Transverse colon (tissue), 4 donors: Measurements from ENCODE around the gene ZNF254. TPM values are rescaled to one million over a fixed set of nuclear protein-coding genes. Genes with fewer than 3 reads are reported as not detected.

Source experiments
- DNase-seq: peaks from one replicate; pipeline ENCODE4 v3.0.0-alpha.2; 2019
- H3K27ac ChIP-seq, 4 donors: fragments of 200-600 bp; sonication (generic); 2 replicates each; pipeline ENCODE4 v1.5.1; 2016 to 2018; ENCODE audit warnings: inconsistent platforms in 4 of 4
- H3K27me3 ChIP-seq: fragments of 200-600 bp; sonication (generic); 2 replicates; pipeline ENCODE4 v1.5.1; 2017; ENCODE audit warnings: inconsistent platforms
- H3K36me3 ChIP-seq, 4 donors: fragments of 200-600 bp; sonication (generic); 2 replicates each; pipeline ENCODE4 v1.5.1; 2017 to 2019; ENCODE audit warnings: inconsistent platforms in 4 of 4
- H3K4me1 ChIP-seq, 4 donors: fragments of 200-600 bp; sonication (generic); 2 replicates each; pipeline ENCODE4 v1.5.1; 2017 to 2020; ENCODE audit warnings: inconsistent platforms in 4 of 4
- H3K4me3 ChIP-seq, 4 donors: fragments of 200-600 bp; sonication (generic); 1 replicate in 1 of 4; 2 replicates in 3 of 4; pipeline versions ENCODE4 v1.5.1 to v1.6.1; 2017 to 2019; ENCODE audit warnings: inconsistent platforms in 4 of 4
- H3K9me3 ChIP-seq, 2 donors: fragments of 200-600 bp; sonication (generic); 2 replicates each; pipeline ENCODE4 v1.5.1; 2017 to 2019; ENCODE audit warnings: inconsistent platforms in 2 of 2
- CTCF ChIP-seq, 5 experiments: fragments of 200-600 bp in 3 of 5; fragments of 450-650 bp in 2 of 5; sonication (generic) in 3 of 5; IDR thresholded peaks; 1 replicate in 2 of 5; 2 replicates in 3 of 5; pipeline ENCODE4 v1.5.1; 2016 to 2017; ENCODE audit warnings: antibody characterized with exemption in 5 of 5, inconsistent platforms in 3 of 5, mild to moderate bottlenecking in 2 of 5, moderate library complexity in 1 of 5
- EP300 ChIP-seq: sonication (generic); formaldehyde crosslinking; IDR thresholded peaks from one replicate; pipeline ENCODE4 v1.6.1; 2017; ENCODE audit warnings: antibody characterized with exemption, low read depth
- POLR2A ChIP-seq: fragments of 450-650 bp; IDR thresholded peaks from one replicate; pipeline ENCODE4 v1.6.1; 2016; ENCODE audit warnings: antibody characterized with exemption, mild to moderate bottlenecking, moderate library complexity
- POLR2AphosphoS5 ChIP-seq, 3 donors: sonication (generic); formaldehyde crosslinking; IDR thresholded peaks; one replicate each; pipeline ENCODE4 v1.6.1; 2016; ENCODE audit warnings: antibody characterized with exemption in 3 of 3
- WGBS, 2 donors: methylation state at CpG; one replicate each; pipeline ENCODE4 v1.1.5; 2018; ENCODE audit warnings: low coverage in 1 of 2; 5-methylcytosine and 5-hydroxymethylcytosine counted together
- in situ Hi-C, 4 donors: fragments of 200-750 bp; cut with MboI; loops; one replicate each; pipeline versions ENCODE4 v1.15.0 to v1.15.1; 2017; ENCODE audit warnings: low sequenced_read_pairs in 3 of 4, low pct_ligation_motif_present in 1 of 4, low pct_unique_long_range_greater_than_20kb in 1 of 4
- intact Hi-C: fragments of 100-400 bp; cut with DNase I; formaldehyde crosslinking; loops from one replicate; pipeline ENCODE4 v1.15.1; 2023; ENCODE audit warnings: low total_unique reads
- total RNA-seq, 4 donors: library from RNA; depleted of rRNA; stranded (reverse); fragments of >200 nt; gene quantifications; one replicate each; pipeline ENCODE4 v1.1.0, GENCODE V29; 2016

Gene ZNF254
- total RNA-seq, 4 donors from 2014 or later, result 5.2 to 25.1 (median 21.4) TPM

GRCh38 chr19:24060687-24061356 lies 26.2 kb upstream of the ZNF254 start:
- Histone ChIP-seq H3K27me3 (no peaks in the 10 kb centered on the region), H3K4me1 (no peaks in the 10 kb centered on the region), H3K4me3 (no peak overlapping the region), H3K27ac (no peak overlapping the region), H3K9me3 (no peaks in the 10 kb centered on the region), H3K36me3 (peaks cover 0 to 4% (median 2%) of the 10 kb centered on the region in 4 donors)
- DNase-seq, result no peak
- in situ Hi-C loops (no loop called here), intact Hi-C loops (no loop called here)
- 86% methylated on average over 2 of the region's 2 CpGs; no CpG with 5 or more reads in 1 of the 2 donors for WGBS, 2 donors
- no peak for TF ChIP-seq CTCF (IDR thresholded peaks at IDR 0.05)

- TF ChIP-seq EP300, result no peak
- TF ChIP-seq POLR2A, result no peak
- TF ChIP-seq CTCF (IDR thresholded peaks at IDR 0.05), result no peak
- no peak for TF ChIP-seq POLR2AphosphoS5 (IDR thresholded peaks at IDR 0.05)
- intact Hi-C loops (no loop called here), in situ Hi-C loops (no loop called here)
- no peaks in the 10 kb centered on the region for H3K9me3 ChIP-seq
- H3K4me3 ChIP-seq, result no peak overlapping the region
- H3K4me1 ChIP-seq, result no peaks in the 10 kb centered on the region
- H3K27ac ChIP-seq, result no peak overlapping the region
- no peak for DNase-seq
- H3K27me3 ChIP-seq, result no peaks in the 10 kb centered on the region
- H3K36me3 ChIP-seq, result no peaks in the 10 kb centered on the region
Observed at GRCh38 chr19:24062190-24062589, 24.8 kb upstream of the ZNF254 start.

GRCh38 chr19:24063295-24063694 lies 23.7 kb upstream of the ZNF254 start:
- H3K27ac ChIP-seq, result no peak overlapping the region
- DNase-seq, result no peak
- TF ChIP-seq POLR2AphosphoS5 (IDR thresholded peaks at IDR 0.05) (no peak), POLR2A (no peak), CTCF (IDR thresholded peaks at IDR 0.05) (no peak), EP300 (no peak)
- in situ Hi-C loops (no loop called here), intact Hi-C loops (no loop called here)
- H3K27me3 ChIP-seq, result no peaks in the 10 kb centered on the region
- H3K9me3 ChIP-seq, result no peaks in the 10 kb centered on the region
- no peaks in the 10 kb centered on the region for H3K4me1 ChIP-seq
- H3K4me3 ChIP-seq, result no peak overlapping the region
- WGBS, 2 donors, result 92 to 100% methylated on average over 1 to 5 of the region's 5 CpGs
- peaks cover 0 to 9% (median 0%) of the 10 kb centered on the region in 4 donors for H3K36me3 ChIP-seq

GRCh38 chr19:24064175-24064574 lies 22.8 kb upstream of the ZNF254 start:
- peaks cover 0 to 11% (median 0%) of the 10 kb centered on the region in 4 donors for H3K36me3 ChIP-seq
- in situ Hi-C loops, result no loop called here
- WGBS, 2 donors, result 100% methylated on average over 1 of the region's 1 CpG; no CpG with 5 or more reads in 1 of the 2 donors

More at GRCh38 chr19:24064175-24064574, 22.8 kb upstream of the ZNF254 start:
- no peaks in the 10 kb centered on the region for H3K27me3 ChIP-seq
- DNase-seq, result no peak
- H3K9me3 ChIP-seq, result no peaks in the 10 kb centered on the region
- no peaks in the 10 kb centered on the region for H3K4me1 ChIP-seq
- TF ChIP-seq CTCF (IDR thresholded peaks at IDR 0.05), result no peak
- no peak for TF ChIP-seq EP300
- no peak for TF ChIP-seq POLR2AphosphoS5 (IDR thresholded peaks at IDR 0.05)
- no peak for TF ChIP-seq POLR2A
- no peak overlapping the region for H3K4me3 ChIP-seq
- H3K27ac ChIP-seq, result no peak overlapping the region
- intact Hi-C loops, result no loop called here
